Activated naive CD8-positive, alpha-beta T cell (primary cell): ENCODE results near the gene C1orf122.
A peak's percentile ranks its signal among the peaks of the same experiment; 100 is the strongest.
"Not testable (repeated sequence)": the region's sequence is repeated elsewhere in the genome, so short reads cannot be mapped to it uniquely, and the experiment has no call there.

Experiments
- H3K27ac Mint-ChIP-seq: one replicate; pipeline ENCODE4 v1.8.0; 2021; ENCODE audit warnings: mixed read lengths
- H3K27me3 Mint-ChIP-seq: one replicate; pipeline ENCODE4 v1.8.0; 2021; ENCODE audit warnings: mixed read lengths
- H3K36me3 Mint-ChIP-seq: one replicate; pipeline ENCODE4 v1.8.0; 2021; ENCODE audit warnings: mixed read lengths
- H3K4me1 Mint-ChIP-seq: one replicate; pipeline ENCODE4 v1.8.0; 2021; ENCODE audit warnings: low read depth, mixed read lengths
- H3K4me3 Mint-ChIP-seq: one replicate; pipeline ENCODE4 v1.8.0; 2021; ENCODE audit warnings: mild to moderate bottlenecking, mixed read lengths
- H3K9me3 Mint-ChIP-seq: one replicate; pipeline ENCODE4 v1.8.0; 2021; ENCODE audit warnings: low read depth, mixed read lengths

Gene C1orf122

DNA sequence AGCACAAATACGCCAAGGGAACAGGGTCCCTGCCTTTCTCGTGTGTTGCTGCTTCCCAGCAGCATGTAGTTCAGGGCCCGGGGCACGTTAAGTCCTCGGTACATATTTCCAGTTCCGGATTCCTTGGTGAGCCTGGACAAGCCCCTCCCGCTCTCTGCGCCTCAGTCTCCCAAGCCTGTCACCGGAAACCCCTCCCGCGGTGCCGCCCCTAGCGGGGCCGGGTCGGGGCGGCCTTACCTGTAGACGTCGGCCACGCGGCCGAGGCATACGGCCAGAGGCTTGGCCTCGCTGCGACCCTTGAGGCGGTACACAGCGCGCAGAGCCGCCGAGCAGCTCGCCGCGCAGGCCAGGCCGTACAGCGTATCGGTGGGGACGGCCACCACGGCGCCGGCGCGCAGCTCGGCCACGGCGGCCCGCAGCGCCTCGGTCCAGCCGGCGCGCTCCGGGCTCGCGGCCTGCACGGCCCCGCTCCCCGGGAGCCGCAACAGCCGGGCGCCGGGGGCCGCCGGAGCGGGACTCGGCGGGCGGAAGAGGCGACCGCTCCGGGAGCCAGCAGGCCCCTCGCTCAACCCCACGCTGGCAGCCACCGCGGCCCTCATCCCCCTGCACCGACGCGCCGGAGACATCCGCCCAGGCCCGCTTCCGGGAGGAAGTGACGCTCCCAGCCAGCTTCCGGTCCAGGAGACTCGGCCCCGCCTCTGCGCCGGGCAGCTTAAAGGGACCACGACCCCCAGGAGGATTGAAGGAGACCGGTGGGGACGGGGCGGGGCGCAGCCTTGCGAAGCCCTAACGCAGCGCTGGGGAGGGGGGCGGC is at the start of gene C1orf122, which contains the start of gene YRDC:
TSS of gene C1orf122 (plus strand) at position 236 of the 814 bp plus-strand sequence. CDS start 615 bp downstream, outside the sequence.
TSS of gene YRDC (minus strand) at position 654 of the 814 bp plus-strand sequence. CDS start at position 626, 28 bp downstream.
- Mint-ChIP-seq H3K27ac (peak within 1 kb of the TSS; percentile 89), H3K27me3 (no peaks in the 10 kb centered on the region), H3K4me3 (peak within 1 kb of the TSS; percentile 93), H3K36me3 (peaks cover 6% of the 10 kb centered on the region), H3K4me1 (peaks cover 40% of the 10 kb centered on the region), H3K9me3 (no peaks in the 10 kb centered on the region)

DNA sequence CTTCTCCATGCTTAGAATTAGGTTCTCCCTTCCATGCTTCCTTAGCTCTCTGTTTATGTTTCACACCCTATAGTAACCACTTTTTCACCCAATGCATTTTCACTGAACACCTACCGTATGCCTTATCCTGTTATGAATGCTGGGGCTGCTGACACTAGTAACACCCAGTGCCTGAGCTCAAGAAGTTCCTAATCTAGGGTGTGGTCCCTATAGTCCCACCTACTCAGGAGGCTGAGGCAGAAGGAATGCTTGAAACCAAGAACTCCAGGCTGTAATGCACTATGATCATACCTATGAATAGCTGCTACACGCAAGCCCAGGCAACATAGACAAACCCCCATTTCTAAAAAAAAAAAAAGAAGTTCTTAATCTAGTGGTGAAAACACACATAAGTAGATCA is 48.1 kb upstream of the C1orf122 start:
- Mint-ChIP-seq H3K27me3 (peaks cover 21% of the 10 kb centered on the region), H3K36me3 (no peaks in the 10 kb centered on the region), H3K4me3 (no peak overlapping the region), H3K27ac (no peak overlapping the region), H3K9me3 (peaks cover under 1% of the 10 kb centered on the region), H3K4me1 (peaks cover 4% of the 10 kb centered on the region)

GRCh38 chr1:37761416-37762095 is 46.0 kb upstream of the C1orf122 start:
- Mint-ChIP-seq H3K36me3 (no peaks in the 10 kb centered on the region), H3K27ac (no peak overlapping the region), H3K27me3 (peaks cover 32% of the 10 kb centered on the region), H3K9me3 (peaks cover 4% of the 10 kb centered on the region), H3K4me1 (peaks cover 12% of the 10 kb centered on the region), H3K4me3 (no peak overlapping the region)

DNA sequence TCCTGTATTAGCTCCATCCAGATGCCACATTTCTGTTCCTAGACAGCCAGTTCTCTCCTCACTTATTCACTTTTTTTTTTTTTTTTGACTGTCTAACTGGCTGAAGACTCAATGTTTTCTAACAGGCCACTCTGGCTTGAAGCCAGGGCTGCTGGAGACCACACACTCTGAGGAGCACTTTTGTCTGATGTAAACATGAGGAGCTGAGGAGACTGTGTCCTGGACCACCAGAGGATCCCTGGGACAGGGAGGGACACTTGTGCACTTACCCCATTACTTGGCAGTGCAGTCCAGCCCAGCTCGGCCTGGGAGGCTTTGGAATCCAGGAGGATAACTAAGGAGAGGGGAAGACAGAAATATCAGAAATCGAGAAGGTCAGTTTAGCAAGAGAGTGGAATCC is 45.1 kb upstream of the C1orf122 start:
- Mint-ChIP-seq H3K4me1 (peaks cover 14% of the 10 kb centered on the region), H3K27ac (no peak overlapping the region), H3K4me3 (no peak overlapping the region), H3K36me3 (no peaks in the 10 kb centered on the region), H3K27me3 (peaks cover 38% of the 10 kb centered on the region), H3K9me3 (peaks cover 4% of the 10 kb centered on the region)

DNA sequence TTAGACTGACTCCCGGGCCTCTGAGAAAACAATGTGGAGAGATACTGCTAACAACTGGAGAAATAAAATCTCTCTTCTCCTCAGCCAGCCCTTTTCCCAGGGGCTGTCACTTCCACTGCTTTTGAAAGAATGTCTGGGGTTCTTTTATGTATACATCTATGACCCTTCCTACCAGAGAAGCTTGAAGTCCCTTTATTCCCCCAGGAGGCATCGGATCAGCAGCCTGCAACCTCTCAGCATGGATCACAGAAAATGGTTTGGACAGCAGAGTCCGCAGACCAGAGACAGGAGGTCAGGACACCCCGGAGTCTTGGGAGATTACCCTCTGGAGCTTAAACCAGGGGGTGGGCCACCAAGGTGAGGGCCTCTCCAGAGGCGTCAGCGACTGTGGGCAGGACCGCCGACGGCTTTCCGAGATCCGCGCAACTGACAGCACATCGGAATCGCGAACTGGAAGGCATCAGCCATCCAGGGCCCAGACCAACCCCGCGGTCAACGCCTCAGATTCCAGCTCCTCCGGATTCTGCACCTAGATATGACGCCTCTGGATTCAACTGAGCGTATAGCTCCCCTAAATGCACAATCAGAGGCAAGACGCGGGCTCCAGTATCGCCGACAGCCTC is 43.7 kb upstream of the C1orf122 start:
- peaks cover 46% of the 10 kb centered on the region for H3K27me3 Mint-ChIP-seq
- H3K27ac Mint-ChIP-seq: no peak overlapping the region

GRCh38 chr1:37764414-37764825 is 43.2 kb upstream of the C1orf122 start:
- peaks cover 4% of the 10 kb centered on the region for H3K9me3 Mint-ChIP-seq

More for the DNA sequence above, 43.7 kb upstream of the C1orf122 start:
- H3K4me1 Mint-ChIP-seq: peaks cover 14% of the 10 kb centered on the region
- no peak overlapping the region for H3K4me3 Mint-ChIP-seq
- peaks cover 4% of the 10 kb centered on the region for H3K9me3 Mint-ChIP-seq
- no peaks in the 10 kb centered on the region for H3K36me3 Mint-ChIP-seq

GRCh38 chr1:37764888-37765441 is 42.6 kb upstream of the C1orf122 start, which contains the start of gene EPHA10:
Gene EPHA10 (minus strand): TSS chr1:37765120. CDS start chr1:37765066, 54 bp downstream.
- peaks cover 51% of the 10 kb centered on the region for H3K27me3 Mint-ChIP-seq
- H3K36me3 Mint-ChIP-seq: no peaks in the 10 kb centered on the region
- peak within 1 kb of the TSS; percentile 23 for H3K4me3 Mint-ChIP-seq
- H3K27ac Mint-ChIP-seq: no peak within 1 kb of the TSS
- H3K9me3 Mint-ChIP-seq: peaks cover 4% of the 10 kb centered on the region
- H3K4me1 Mint-ChIP-seq: peaks cover 14% of the 10 kb centered on the region

More at GRCh38 chr1:37764414-37764825, 43.2 kb upstream of the C1orf122 start:
- H3K36me3 Mint-ChIP-seq: no peaks in the 10 kb centered on the region
- peaks cover 14% of the 10 kb centered on the region for H3K4me1 Mint-ChIP-seq
- H3K27me3 Mint-ChIP-seq: peaks cover 48% of the 10 kb centered on the region
- H3K4me3 Mint-ChIP-seq: peak overlapping the region; percentile 20
- no peak overlapping the region for H3K27ac Mint-ChIP-seq

DNA sequence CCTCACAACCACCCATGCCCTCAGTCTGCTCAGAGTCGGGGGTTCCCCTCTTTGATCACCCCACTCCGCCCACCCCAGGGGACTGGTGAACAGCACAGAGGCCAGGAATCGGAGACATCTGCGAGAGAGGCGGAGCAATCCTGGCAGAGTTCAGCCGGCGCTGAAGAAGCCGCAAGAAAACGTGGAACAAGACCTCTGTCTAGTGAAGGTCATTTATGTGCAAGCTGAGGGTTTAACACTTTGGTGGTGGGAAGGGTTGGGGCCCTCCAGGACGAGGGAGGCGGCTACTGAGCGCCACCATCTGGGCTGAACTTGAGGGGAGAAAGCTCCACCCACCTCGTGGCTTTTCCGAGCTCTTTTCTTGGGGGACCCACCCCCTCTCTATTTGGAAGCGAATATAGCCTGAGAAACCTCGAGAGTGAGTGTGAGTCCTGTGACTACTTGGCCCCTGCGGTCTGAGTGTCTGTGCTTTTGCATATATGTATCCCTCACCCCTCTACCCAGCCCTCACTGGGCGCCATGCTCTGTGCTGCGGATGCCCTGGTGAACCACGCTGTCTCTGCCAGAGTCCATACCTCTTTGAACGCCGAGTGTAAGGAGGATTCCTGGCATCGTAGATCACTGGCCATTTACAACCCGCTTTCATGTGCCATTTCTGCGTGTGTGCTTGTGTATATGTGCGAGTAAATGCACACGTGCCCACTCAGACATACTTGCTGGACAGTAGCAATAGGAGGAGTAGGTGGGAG is 41.5 kb upstream of the C1orf122 start:
- H3K9me3 Mint-ChIP-seq: peaks cover 4% of the 10 kb centered on the region
- peaks cover 14% of the 10 kb centered on the region for H3K4me1 Mint-ChIP-seq
- peak overlapping the region; percentile 23 for H3K4me3 Mint-ChIP-seq
- H3K27ac Mint-ChIP-seq: no peak overlapping the region
- H3K36me3 Mint-ChIP-seq: no peaks in the 10 kb centered on the region
- H3K27me3 Mint-ChIP-seq: peaks cover 56% of the 10 kb centered on the region

DNA sequence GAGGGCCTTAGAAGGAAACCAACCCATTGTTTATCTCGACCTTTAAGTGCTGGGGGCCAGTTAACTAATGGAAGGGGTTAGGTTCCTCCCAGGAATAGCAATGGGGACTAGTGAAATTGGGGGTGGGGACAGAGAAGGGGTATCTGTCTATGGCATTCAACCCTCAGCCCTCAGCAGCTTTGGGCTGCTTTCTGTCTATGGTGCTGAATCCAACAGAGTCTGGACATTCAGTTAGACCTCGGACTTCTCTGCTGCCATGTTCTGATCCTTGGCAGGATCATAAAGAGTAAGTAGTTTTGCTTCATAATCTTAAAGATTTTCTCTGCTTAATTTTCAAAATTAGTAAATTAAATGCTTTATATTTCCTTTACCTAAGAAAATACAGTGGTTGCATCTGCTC is 40.1 kb upstream of the C1orf122 start:
- Mint-ChIP-seq H3K27ac (no peak overlapping the region), H3K4me3 (no peak overlapping the region), H3K36me3 (no peaks in the 10 kb centered on the region), H3K9me3 (peaks cover 4% of the 10 kb centered on the region), H3K4me1 (peaks cover 14% of the 10 kb centered on the region), H3K27me3 (peaks cover 51% of the 10 kb centered on the region)

DNA sequence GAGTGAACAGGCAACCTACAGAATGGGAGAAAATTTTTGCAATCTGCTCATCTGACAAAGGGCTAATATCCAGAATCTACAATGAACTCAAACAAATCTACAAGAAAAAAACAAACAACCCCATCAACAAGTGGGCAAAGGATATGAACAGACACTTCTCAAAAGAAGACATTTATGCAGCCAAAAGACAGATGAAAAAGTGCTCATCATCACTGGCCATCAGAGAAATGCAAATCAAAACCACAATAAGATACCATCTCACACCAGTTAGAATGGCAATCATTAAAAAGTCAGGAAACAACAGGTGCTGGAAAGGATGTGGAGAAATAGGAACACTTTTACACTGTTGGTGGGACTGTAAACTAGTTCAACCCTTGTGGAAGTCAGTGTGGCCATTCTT is 36.1 kb upstream of the C1orf122 start:
- H3K36me3 Mint-ChIP-seq, H3K4me1 Mint-ChIP-seq, H3K4me3 Mint-ChIP-seq, H3K27ac Mint-ChIP-seq, H3K9me3 Mint-ChIP-seq: not testable (repeated sequence)
- H3K27me3 Mint-ChIP-seq: peaks cover 25% of the 10 kb centered on the region

DNA sequence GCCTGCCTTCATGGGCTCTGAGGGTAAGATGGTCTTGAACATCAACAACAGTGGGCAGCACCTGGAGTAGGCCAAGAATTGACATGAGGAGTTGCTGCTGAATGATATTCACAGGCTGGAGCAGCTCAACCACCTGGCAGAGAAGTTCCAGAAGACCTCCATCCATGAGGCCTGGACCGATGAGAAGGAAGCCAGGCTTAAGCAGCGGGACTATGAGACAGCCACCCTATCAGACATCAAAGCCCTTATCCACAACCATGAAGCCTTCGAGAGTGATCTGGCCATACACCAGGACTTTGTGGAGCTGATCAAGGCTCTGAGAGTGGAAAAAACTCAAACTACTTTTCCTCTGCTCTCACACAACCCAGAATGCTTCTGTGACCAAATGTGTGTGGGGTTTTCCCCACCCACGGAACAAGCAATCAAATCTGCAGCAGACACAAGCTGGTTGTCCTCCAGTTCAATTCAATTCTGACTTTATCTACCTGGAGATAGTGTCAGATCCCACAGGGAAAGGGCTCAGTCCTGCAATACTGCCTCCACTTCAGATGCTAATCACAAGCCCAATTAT is 30.6 kb upstream of the C1orf122 start:
- Mint-ChIP-seq H3K27ac (no peak overlapping the region), H3K27me3 (peaks cover 3% of the 10 kb centered on the region), H3K36me3 (no peaks in the 10 kb centered on the region), H3K9me3 (no peaks in the 10 kb centered on the region), H3K4me1 (peaks cover 4% of the 10 kb centered on the region), H3K4me3 (no peak overlapping the region)

GRCh38 chr1:37778654-37779053 is 28.9 kb upstream of the C1orf122 start:
- Mint-ChIP-seq H3K4me3 (no peak overlapping the region), H3K27me3 (peaks cover 3% of the 10 kb centered on the region), H3K36me3 (no peaks in the 10 kb centered on the region), H3K4me1 (peaks cover 4% of the 10 kb centered on the region), H3K27ac (no peak overlapping the region), H3K9me3 (no peaks in the 10 kb centered on the region)

GRCh38 chr1:37782491-37782890 is 25.1 kb upstream of the C1orf122 start:
- H3K9me3 Mint-ChIP-seq: no peaks in the 10 kb centered on the region
- H3K4me1 Mint-ChIP-seq: peaks cover under 1% of the 10 kb centered on the region
- H3K27ac Mint-ChIP-seq: no peak overlapping the region
- H3K4me3 Mint-ChIP-seq: no peak overlapping the region
- H3K36me3 Mint-ChIP-seq: no peaks in the 10 kb centered on the region
- peaks cover 9% of the 10 kb centered on the region for H3K27me3 Mint-ChIP-seq
